Right lobe of liver (tissue), 4 donors: ENCODE data around the gene UBE2QL1.

Experiments
- POLR2A ChIP-seq: fragments of 450-650 bp; IDR thresholded peaks from one replicate; pipeline ENCODE4 v1.6.1; 2017; ENCODE audit warnings: antibody characterized with exemption, mild to moderate bottlenecking
- TF ChIP-seq, protein P1 (sequence below), 4 donors: fragments of 200-600 bp in 3 of 4; fragments of 450-650 bp in 1 of 4; IDR thresholded peaks; one replicate each; pipeline versions ENCODE4 v1.5.1 to v1.8.0; 2016 to 2022; ENCODE audit warnings: antibody characterized with exemption in 4 of 4, mild to moderate bottlenecking in 2 of 4
- donor health status: DM: no; HTN: no; CAD: no.
- donor health status: DM: no; HTN: no; CAD: no.
- donor health status: DM: no; HTN: yes; CAD: no.

DNA sequence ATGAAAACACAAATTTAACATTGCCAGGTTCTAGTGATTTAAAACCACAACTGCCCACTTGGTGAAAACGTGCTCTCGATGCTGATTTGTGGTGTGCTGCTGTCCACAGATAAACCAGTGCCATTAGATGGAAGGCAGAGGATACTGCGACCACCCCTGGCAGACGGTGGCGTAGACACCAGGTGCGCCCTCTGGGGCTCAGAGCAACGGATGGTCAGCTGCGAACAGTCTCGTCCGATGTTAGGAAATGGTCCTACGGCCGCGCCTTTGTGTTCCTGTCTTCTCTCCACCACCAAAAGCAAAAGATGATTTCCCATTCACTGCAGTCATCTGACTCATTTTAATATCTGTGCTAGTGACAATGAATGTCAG lies 43.2 kb downstream of the UBE2QL1 start:
- TF ChIP-seq POLR2A: no peak
- TF ChIP-seq, protein P1, sequence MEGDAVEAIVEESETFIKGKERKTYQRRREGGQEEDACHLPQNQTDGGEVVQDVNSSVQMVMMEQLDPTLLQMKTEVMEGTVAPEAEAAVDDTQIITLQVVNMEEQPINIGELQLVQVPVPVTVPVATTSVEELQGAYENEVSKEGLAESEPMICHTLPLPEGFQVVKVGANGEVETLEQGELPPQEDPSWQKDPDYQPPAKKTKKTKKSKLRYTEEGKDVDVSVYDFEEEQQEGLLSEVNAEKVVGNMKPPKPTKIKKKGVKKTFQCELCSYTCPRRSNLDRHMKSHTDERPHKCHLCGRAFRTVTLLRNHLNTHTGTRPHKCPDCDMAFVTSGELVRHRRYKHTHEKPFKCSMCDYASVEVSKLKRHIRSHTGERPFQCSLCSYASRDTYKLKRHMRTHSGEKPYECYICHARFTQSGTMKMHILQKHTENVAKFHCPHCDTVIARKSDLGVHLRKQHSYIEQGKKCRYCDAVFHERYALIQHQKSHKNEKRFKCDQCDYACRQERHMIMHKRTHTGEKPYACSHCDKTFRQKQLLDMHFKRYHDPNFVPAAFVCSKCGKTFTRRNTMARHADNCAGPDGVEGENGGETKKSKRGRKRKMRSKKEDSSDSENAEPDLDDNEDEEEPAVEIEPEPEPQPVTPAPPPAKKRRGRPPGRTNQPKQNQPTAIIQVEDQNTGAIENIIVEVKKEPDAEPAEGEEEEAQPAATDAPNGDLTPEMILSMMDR (IDR thresholded peaks at IDR 0.05): no peak
